Activated T-helper 2 cell treated with anti-CD3 and anti-CD28 coated beads, Interferon-gamma antibody, Interleukin-2, Interleukin-4, amounts not matched to agents 10 μg/mL and 5 μg/mL and 100 μg/mL, durations not matched to agents 14 hours and 24 hours and 36 hours (primary cell): ENCODE results near the gene POU6F2. TPM values are rescaled to one million over a fixed set of nuclear protein-coding genes. Genes with fewer than 3 reads are reported as not detected.
"Not testable (repeated sequence)": the region's sequence is repeated elsewhere in the genome, so short reads cannot be mapped to it uniquely, and the experiment has no call there.

ENCODE experiments used
- DNase-seq: peaks from one replicate; pipeline ENCODE4 v3.0.0; 2021; ENCODE audit warnings: low spot score
- H3K27ac Mint-ChIP-seq: one replicate; pipeline ENCODE4 v1.8.0; 2021; ENCODE audit warnings: mixed read lengths
- H3K27me3 Mint-ChIP-seq: one replicate; pipeline ENCODE4 v1.8.0; 2021; ENCODE audit warnings: low read depth, mixed read lengths
- H3K36me3 Mint-ChIP-seq: one replicate; pipeline ENCODE4 v1.8.0; 2021; ENCODE audit warnings: low read depth, mixed read lengths
- H3K4me1 Mint-ChIP-seq: one replicate; pipeline ENCODE4 v1.8.0; 2021; ENCODE audit warnings: low read depth, mixed read lengths
- H3K4me3 Mint-ChIP-seq: one replicate; pipeline ENCODE4 v1.8.0; 2021; ENCODE audit warnings: low read depth, mild to moderate bottlenecking, moderate library complexity, mixed read lengths
- H3K9me3 Mint-ChIP-seq: one replicate; pipeline ENCODE4 v1.8.0; 2021; ENCODE audit warnings: mixed read lengths
- intact Hi-C: fragments of 100-400 bp; cut with micrococcal nuclease; formaldehyde crosslinking; loops from one replicate; pipeline ENCODE4 v1.15.1; 2023
- total RNA-seq: library from RNA; stranded (reverse); gene quantifications from 2 replicates; pipeline ENCODE4 v1.2.3, GENCODE V29; 2022

POU6F2 gene
- total RNA-seq, 1 donor from 2014 or later: 0.27 TPM

GRCh38 chr7:39324139-39324760 lies 346.5 kb downstream of the POU6F2 start:
- H3K4me1 Mint-ChIP-seq: no peaks in the 10 kb centered on the region
- H3K4me3 Mint-ChIP-seq: no peak overlapping the region
- H3K27me3 Mint-ChIP-seq: peaks cover 3% of the 10 kb centered on the region
- intact Hi-C loops: no loop called here
- H3K36me3 Mint-ChIP-seq: no peaks in the 10 kb centered on the region
- no peaks in the 10 kb centered on the region for H3K9me3 Mint-ChIP-seq
- no peak overlapping the region for H3K27ac Mint-ChIP-seq
- DNase-seq: no peak

DNA sequence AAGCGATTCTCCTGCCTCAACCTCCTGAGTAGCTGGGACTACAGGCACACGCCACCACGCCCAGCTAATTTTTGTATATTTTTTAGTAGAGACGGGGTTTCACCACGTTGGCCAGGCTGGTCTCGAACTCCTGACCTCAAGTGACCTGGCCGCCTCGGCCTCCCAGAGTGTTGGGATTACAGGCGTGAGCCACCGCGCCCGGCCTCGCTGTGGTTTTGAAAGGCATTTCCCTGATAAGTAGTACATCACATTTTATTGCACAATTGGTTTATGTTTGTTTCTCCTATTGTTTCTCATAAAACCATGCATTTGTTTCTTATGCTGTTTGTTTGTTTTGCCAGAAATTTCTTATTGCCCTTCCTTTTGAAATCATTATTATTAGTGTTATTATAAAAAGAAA lies 353.9 kb downstream of the POU6F2 start:
- H3K4me1 Mint-ChIP-seq, intact Hi-C loops, H3K27me3 Mint-ChIP-seq, H3K36me3 Mint-ChIP-seq, DNase-seq, H3K9me3 Mint-ChIP-seq, H3K27ac Mint-ChIP-seq, H3K4me3 Mint-ChIP-seq: not testable (repeated sequence)

- Mint-ChIP-seq H3K36me3 (no peaks in the 10 kb centered on the region), H3K4me1 (no peaks in the 10 kb centered on the region), H3K4me3 (no peak overlapping the region), H3K27me3 (no peaks in the 10 kb centered on the region), H3K27ac (no peak overlapping the region), H3K9me3 (no peaks in the 10 kb centered on the region)
- intact Hi-C loops: no loop called here
- no peak for DNase-seq
These were observed 354.4 kb downstream of the POU6F2 start for GRCh38 chr7:39332142-39332541.

DNA sequence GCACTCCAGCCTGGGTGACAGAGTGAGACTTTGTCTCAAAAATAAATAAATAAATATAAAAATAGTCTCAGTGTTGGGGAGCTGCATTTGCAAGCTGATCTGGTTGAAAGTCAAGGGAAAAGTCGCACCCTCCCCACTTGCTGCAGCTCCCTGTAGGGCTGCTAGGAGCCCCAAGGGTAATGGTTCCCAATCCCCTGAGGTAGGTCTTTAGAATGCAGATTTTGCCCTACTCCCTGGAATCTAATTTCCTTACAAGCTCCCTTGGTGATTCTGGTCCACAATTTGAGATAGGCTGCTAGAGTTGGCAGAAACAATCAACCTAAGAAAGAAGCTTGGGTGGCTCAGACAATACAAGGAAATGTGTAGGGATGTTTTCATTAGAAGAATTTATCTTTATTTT lies 356.0 kb downstream of the POU6F2 start:
- Mint-ChIP-seq H3K9me3 (no peaks in the 10 kb centered on the region), H3K27ac (no peak overlapping the region), H3K4me1 (no peaks in the 10 kb centered on the region), H3K27me3 (no peaks in the 10 kb centered on the region), H3K36me3 (no peaks in the 10 kb centered on the region), H3K4me3 (no peak overlapping the region)
- intact Hi-C loops: no loop called here
- no peak for DNase-seq

DNA sequence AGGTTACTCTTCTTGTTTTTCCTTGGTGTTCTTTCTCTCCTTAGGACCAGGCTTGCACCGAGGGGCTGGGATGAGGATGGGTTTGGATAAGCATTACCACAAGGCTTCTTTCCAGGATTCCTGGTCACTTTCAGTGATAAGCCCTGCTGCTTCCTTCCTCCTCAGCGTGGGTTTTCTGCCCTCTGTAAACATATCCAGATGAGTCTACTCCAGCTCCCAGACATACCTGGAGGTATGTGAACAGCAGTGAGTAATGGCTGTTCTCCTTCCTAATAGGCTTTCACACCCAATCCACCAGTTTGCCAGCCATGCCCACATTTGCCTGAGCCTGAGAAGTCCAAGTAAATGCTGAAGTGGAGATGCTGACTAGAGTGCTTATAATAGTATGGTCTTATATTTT lies 358.7 kb downstream of the POU6F2 start:
- Mint-ChIP-seq H3K4me3 (no peak overlapping the region), H3K27ac (no peak overlapping the region), H3K9me3 (no peaks in the 10 kb centered on the region), H3K4me1 (no peaks in the 10 kb centered on the region), H3K36me3 (no peaks in the 10 kb centered on the region), H3K27me3 (no peaks in the 10 kb centered on the region)
- no peak for DNase-seq
- intact Hi-C loops: no loop called here

GRCh38 chr7:39338716-39339115 lies 361.0 kb downstream of the POU6F2 start:
- Mint-ChIP-seq H3K9me3 (no peaks in the 10 kb centered on the region), H3K27me3 (no peaks in the 10 kb centered on the region), H3K36me3 (no peaks in the 10 kb centered on the region), H3K4me1 (no peaks in the 10 kb centered on the region), H3K27ac (no peak overlapping the region), H3K4me3 (no peak overlapping the region)
- no peak for DNase-seq
- intact Hi-C loops: no loop called here

DNA sequence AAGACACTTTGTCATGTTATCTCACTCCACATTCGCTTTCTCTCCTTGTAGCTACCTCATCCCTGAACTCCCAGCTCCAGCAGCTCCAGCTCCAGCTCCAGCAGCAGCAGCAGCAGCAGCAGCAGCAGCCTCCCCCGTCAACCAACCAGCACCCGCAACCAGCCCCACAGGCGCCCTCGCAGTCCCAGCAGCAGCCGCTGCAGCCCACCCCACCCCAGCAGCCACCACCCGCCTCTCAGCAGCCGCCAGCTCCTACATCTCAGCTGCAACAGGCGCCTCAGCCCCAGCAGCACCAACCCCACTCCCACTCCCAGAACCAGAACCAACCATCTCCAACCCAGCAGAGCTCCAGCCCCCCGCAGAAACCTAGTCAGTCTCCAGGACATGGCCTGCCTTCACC lies 361.9 kb downstream of the POU6F2 start:
- H3K36me3 Mint-ChIP-seq: no peaks in the 10 kb centered on the region
- H3K9me3 Mint-ChIP-seq: no peaks in the 10 kb centered on the region
- no peak overlapping the region for H3K4me3 Mint-ChIP-seq
- intact Hi-C loops: no loop called here
- H3K4me1 Mint-ChIP-seq: no peaks in the 10 kb centered on the region
- H3K27me3 Mint-ChIP-seq: no peaks in the 10 kb centered on the region
- H3K27ac Mint-ChIP-seq: no peak overlapping the region
- DNase-seq: no peak

DNA sequence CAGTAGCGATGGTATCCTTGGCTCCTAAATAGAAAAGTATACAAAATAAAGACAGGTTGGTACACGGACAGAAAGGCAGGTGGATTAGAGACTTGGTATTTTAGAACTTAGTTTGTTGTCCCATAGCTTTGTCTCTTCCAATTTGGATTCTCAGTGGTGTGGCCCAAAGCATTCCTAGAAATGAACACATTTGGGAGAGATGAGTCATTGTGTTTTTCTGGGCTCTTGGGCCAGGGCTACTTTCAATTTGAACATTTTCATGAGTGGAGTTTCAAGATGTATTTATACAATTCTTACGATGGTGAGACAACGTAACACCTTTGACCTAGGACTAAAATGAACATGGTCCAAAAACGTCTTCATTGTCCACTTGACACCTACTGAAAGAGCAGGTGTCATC lies 363.4 kb downstream of the POU6F2 start:
- no peak overlapping the region for H3K27ac Mint-ChIP-seq
- intact Hi-C loops: no loop called here
- no peaks in the 10 kb centered on the region for H3K27me3 Mint-ChIP-seq
- no peaks in the 10 kb centered on the region for H3K9me3 Mint-ChIP-seq
- H3K36me3 Mint-ChIP-seq: no peaks in the 10 kb centered on the region
- no peaks in the 10 kb centered on the region for H3K4me1 Mint-ChIP-seq
- no peak overlapping the region for H3K4me3 Mint-ChIP-seq
- no peak for DNase-seq

DNA sequence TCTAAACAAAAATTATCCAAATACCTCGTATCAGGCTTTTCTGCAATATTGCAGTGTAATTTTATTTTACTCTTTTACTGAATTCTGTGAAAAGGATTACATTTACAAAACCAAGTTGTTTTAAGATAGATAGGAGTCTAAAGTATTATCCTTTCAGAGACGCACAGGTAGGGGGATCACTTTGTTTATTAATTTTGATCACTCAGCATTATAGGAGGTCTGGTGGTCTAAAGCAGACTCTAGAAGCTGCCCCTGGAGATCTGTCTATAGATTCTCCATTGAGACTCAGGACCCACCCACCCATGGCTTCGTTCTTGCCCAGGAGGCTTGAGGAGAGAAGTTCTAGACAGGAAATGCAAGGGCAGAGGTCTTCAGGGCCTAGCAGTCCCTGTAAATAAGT lies 365.1 kb downstream of the POU6F2 start:
- H3K4me1 Mint-ChIP-seq: no peaks in the 10 kb centered on the region
- no peak overlapping the region for H3K27ac Mint-ChIP-seq
- H3K36me3 Mint-ChIP-seq: no peaks in the 10 kb centered on the region
- DNase-seq: no peak
- intact Hi-C loops: no loop called here
- no peaks in the 10 kb centered on the region for H3K27me3 Mint-ChIP-seq
- H3K4me3 Mint-ChIP-seq: no peak overlapping the region
- no peaks in the 10 kb centered on the region for H3K9me3 Mint-ChIP-seq

DNA sequence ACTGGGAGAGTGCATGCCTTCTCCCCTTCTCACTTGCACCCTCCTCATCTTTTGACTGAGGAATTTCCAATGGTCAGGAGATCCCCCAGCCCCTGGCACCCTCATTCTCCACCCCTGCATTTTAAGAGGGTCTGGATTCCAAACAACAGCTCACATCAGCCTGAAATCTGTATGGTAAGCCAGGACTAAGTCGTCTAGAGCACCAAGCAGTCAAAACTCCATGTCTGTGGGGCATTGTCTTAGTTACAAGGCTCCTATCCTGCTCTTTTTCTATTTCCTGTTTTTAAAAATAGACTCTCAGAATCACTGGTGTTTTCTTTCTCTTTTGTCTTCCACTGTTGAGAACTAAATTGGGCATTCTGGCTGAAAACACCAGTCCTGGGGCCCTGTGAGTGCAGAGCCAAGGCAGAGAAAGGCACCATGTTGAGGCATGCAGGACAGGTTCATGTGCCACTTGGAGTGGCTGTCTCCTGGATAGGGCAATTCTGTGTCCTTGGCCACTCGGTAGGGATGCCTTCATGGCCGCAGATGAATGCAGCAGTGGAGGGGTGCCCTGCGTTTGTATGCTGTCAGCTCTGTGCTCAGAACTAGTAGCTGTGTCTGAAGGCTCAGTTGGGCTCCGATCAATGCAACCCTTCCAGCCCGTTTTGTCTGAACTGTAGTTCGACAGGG lies 371.9 kb downstream of the POU6F2 start:
- Mint-ChIP-seq H3K36me3 (no peaks in the 10 kb centered on the region), H3K9me3 (no peaks in the 10 kb centered on the region), H3K4me3 (no peak overlapping the region), H3K27me3 (no peaks in the 10 kb centered on the region), H3K27ac (no peak overlapping the region), H3K4me1 (no peaks in the 10 kb centered on the region)
- intact Hi-C loops: loop anchor here (10.0 kb wide), 1 partner anchor 65 kb away; no protein-coding TSS in a partner anchor
- no peak for DNase-seq

DNA sequence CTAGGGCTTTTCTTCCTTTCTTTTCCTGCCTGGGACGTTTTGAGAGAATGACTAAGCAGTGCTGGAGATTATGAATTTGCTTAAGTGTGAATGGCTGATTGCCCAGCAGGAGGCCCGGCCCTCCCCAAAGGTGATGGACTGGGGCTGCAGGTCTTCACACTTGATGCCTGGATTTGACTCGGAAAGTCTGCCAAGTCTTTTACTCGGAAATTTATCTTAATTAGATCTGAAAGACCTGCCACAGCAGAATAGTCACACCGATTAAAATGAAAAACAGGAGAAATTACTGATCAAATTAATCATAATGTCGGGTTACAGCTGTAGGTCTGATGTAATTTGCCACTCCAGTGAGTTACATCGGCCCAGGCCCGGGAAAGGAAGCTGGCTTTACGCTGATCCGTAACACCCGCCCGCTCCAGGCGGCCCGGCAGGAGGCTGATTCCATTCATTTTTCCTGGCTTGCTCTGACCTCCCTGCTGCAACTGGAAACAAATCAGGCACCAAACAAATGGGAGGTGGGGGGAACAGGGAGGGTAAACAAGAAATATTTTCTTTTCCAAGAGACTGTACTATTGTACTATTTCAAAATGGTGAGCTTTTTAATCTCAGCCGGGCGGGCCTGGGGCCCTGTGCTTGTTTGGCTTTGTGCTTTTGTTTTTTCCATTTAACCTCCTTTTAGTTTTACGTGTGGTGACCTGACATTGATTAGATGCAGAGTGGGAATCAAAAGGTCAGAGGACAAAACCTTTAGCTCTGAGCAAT lies 376.1 kb downstream of the POU6F2 start:
- H3K4me1 Mint-ChIP-seq: peaks cover 4% of the 10 kb centered on the region
- H3K36me3 Mint-ChIP-seq: no peaks in the 10 kb centered on the region
- no peaks in the 10 kb centered on the region for H3K9me3 Mint-ChIP-seq
- no peak for DNase-seq
- H3K4me3 Mint-ChIP-seq: no peak overlapping the region
- no peak overlapping the region for H3K27ac Mint-ChIP-seq
- intact Hi-C loops: loop anchor here (10.0 kb wide), 1 partner anchor 61 kb away; no protein-coding TSS in a partner anchor
- no peaks in the 10 kb centered on the region for H3K27me3 Mint-ChIP-seq

- intact Hi-C loops: loop anchor here (10.0 kb wide), 1 partner anchor 59 kb away; no protein-coding TSS in a partner anchor
- no peak overlapping the region for H3K4me3 Mint-ChIP-seq
- H3K27ac Mint-ChIP-seq: no peak overlapping the region
- peaks cover 4% of the 10 kb centered on the region for H3K4me1 Mint-ChIP-seq
- H3K27me3 Mint-ChIP-seq: no peaks in the 10 kb centered on the region
- no peak for DNase-seq
- H3K36me3 Mint-ChIP-seq: no peaks in the 10 kb centered on the region
- no peaks in the 10 kb centered on the region for H3K9me3 Mint-ChIP-seq
These were observed 378.0 kb downstream of the POU6F2 start for GRCh38 chr7:39355664-39356063.
